ENCODE results near the gene KLHL29.

Gene KLHL29

DNA sequence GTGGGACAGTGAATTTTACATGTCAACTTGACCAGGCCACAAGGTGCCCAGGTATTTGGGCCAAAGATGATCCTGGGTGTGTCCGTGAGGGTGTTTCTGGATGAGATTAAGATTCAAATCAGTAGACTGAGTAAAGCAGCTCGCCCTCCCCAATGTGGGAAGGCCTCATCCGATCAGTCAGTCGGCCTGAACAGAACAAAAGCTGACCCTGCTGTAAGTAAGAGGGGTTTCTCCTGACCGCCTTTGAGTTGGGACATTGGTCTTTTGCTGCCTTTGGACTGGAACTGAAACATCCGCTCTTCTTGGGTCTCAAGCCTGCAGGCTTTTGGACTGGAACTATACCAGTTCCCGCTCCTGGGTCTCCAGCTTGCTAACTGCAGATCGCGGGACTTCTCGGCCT lies 233.3 kb downstream of the KLHL29 start:
- DNase-seq (ENCODE audit: low spot score), result no peak
- TF ChIP-seq, protein P1, sequence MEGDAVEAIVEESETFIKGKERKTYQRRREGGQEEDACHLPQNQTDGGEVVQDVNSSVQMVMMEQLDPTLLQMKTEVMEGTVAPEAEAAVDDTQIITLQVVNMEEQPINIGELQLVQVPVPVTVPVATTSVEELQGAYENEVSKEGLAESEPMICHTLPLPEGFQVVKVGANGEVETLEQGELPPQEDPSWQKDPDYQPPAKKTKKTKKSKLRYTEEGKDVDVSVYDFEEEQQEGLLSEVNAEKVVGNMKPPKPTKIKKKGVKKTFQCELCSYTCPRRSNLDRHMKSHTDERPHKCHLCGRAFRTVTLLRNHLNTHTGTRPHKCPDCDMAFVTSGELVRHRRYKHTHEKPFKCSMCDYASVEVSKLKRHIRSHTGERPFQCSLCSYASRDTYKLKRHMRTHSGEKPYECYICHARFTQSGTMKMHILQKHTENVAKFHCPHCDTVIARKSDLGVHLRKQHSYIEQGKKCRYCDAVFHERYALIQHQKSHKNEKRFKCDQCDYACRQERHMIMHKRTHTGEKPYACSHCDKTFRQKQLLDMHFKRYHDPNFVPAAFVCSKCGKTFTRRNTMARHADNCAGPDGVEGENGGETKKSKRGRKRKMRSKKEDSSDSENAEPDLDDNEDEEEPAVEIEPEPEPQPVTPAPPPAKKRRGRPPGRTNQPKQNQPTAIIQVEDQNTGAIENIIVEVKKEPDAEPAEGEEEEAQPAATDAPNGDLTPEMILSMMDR (IDR thresholded peaks at IDR 0.05), result no peak
- Histone ChIP-seq H3K4me3 (no peak overlapping the region), H3K27ac (peak overlapping the region; percentile 17 to 74)

DNA sequence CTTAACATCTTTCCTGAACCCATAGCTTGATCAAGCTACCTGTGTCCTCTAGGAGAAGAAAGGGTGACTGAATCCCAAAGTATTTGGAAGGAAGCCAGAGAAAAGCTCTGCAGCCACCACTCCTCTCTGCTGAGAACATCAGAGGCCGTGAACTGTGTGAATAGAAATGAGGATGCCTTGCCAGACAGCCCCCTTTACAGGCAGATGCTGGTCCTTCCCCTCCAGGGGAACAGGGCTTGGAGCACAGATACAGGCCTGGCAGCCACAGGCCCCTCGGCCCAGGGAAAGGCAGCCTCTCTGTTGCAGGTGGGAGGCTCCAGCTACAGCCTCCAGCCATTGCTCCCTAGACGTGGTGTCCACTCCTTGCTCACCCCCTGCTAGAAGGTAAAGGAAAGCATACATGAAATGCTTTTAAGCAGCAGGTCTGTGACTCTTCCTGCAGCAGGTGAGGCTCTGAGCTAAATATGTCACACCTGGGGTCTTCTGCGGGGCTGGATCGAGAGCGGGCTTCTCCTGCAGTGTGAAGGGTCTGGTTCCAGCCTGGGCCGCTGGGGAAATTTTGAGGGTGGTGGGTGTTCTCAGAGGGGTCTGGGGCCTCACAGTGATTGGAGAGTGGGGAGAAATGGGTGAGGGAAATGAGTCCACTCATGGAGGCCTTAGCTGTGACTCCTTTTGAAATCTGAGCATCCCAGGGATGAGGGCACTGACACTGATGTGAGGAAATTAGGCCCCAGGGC lies 234.0 kb downstream of the KLHL29 start:
- H3K4me3 ChIP-seq, result no peak overlapping the region
- H3K27ac ChIP-seq, result no peak overlapping the region
- TF ChIP-seq, protein P1 (IDR thresholded peaks at IDR 0.05), result no peak
- DNase-seq (ENCODE audit: low spot score), result no peak

DNA sequence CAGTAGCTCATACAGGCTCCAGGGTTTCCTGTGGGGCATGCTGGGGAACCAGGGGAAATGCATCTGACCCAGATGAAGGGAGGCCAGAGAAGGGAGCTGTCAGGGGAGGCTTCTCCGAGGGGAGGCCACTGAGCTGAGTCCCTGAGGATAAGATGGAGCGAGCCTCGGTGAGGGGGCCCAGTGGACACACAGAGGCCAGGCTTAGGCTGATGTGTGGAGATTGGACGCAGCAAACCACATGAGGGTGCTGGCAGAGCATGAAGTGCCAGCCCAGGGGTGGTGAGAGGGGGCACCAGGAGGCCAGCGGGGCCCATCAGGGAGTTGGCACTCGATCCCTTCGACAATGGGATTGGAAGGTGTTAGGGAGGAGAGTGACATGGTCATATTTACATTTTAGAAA lies 235.0 kb downstream of the KLHL29 start:
- TF ChIP-seq, protein P1 (IDR thresholded peaks at IDR 0.05), result no peak
- H3K4me3 ChIP-seq, result no peak overlapping the region
- no peak for DNase-seq (ENCODE audit: low spot score)
- no peak overlapping the region for H3K27ac ChIP-seq

DNA sequence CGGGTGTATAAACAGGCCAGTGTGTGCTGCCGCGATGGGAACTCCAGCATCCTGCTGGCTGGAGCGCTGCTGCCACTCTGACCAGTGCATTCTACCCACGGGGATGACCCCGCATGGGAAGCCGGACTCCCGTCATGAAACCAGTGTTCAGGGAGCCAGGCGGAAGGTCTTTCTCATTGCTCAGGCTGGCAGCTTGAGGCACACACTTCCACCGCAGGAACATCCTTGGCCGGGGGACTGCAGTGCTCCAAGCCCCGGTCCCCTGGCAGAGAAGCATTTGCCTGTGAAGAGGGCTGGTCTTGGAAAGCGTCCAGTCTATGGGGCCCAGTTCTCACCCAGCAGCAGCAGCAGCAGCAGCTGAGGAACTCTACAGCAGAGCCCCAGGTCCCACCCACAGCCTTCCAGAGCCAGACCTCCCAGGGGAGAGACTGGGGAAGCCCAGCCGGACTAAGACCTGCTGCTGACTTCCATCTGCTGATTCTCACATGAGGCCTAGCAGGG lies 235.9 kb downstream of the KLHL29 start:
- H3K27ac ChIP-seq, result peak overlapping the region in 1 of 2 donors; percentile 15

DNA sequence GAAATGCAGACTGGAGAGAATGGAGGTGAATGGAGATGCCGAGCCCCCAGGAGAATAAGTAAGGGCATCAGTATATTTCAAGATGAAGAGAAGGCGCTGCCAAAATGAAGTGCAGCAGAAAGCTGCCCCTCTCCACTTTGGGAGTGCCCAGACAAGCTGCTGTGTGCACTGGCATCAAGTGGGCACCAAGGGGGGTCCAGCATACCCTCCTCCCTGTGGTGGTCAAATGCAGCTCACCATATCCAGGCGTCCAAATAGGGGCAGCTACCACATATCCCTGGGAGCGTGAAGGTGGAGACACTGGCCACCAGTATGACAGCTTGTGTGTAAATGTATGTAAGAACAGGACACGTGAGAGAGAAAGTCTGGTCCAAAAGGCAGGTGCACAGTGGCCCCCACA lies 236.6 kb downstream of the KLHL29 start:
- TF ChIP-seq, protein P1 (IDR thresholded peaks at IDR 0.05), result no peak
- Histone ChIP-seq H3K27ac (no peak overlapping the region), H3K4me3 (no peak overlapping the region)
- DNase-seq (ENCODE audit: low spot score), result no peak

More for the DNA sequence above, 235.9 kb downstream of the KLHL29 start:
- TF ChIP-seq, protein P1 (IDR thresholded peaks at IDR 0.05), result no peak
- no peak for DNase-seq (ENCODE audit: low spot score)
- no peak overlapping the region for H3K4me3 ChIP-seq

DNA sequence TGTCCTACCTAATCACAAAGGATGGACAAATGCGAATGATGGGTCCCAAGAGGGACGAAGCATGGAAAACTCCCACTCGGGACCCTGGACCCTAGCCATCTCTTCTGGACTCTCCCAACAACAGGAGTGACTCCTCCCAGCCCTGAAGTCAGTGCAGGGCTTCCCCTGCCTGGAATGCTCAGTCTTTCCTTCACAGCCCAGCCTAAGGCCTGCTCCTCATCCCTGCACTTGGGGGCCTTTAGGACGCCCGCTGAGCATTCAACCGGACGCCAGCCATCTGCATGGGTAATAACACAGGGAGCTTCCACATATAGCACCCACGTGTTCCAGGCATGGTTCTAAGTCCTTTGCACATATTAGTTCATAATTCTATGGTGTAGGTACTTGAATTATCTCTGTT lies 237.5 kb downstream of the KLHL29 start:
- Histone ChIP-seq H3K4me3 (no peak overlapping the region), H3K27ac (no peak overlapping the region)
- TF ChIP-seq, protein P1 (IDR thresholded peaks at IDR 0.05), result no peak
- DNase-seq (ENCODE audit: low spot score), result no peak
